ENCODE data around the gene TEAD1. TPM values are rescaled to one million over a fixed set of nuclear protein-coding genes. Genes with fewer than 3 reads are reported as not detected.

The TEAD1 gene
- total RNA-seq, 1 donor from 2014 or later, result 163 TPM

DNA sequence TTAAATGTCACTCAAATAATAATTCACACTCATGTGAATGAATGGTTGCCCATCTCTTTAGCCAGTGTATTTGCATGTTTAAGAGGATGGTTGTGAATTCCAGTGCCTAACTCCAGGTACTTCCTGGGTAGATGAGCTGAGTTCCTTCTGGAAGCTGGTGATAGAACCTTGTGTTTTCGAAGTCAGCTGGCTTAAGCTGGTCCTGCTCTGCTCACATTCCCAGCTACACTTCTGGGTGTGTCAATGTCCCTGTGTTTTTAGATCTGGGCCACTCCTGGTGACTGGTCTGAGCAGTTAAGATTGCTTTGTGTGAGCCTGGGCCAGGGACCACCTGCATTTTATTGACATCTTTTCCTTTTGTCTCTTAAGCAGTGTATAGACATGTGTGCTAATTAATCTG lies 10.6 kb downstream of the TEAD1 start:
- peaks cover 99% of the 10 kb centered on the region for H3K4me1 Mint-ChIP-seq
- H3K36me3 Mint-ChIP-seq, result no peaks in the 10 kb centered on the region
- no peaks in the 10 kb centered on the region for H3K9me3 Mint-ChIP-seq
- DNase-seq (ENCODE audit: low spot score in 2 of 2, unreplicated experiment in 2 of 2), result no peak
- H3K27me3 Mint-ChIP-seq (ENCODE audit: low read depth), result no peaks in the 10 kb centered on the region
- H3K4me3 Mint-ChIP-seq, result no peak overlapping the region
- peak overlapping the region; percentile 94 for H3K27ac Mint-ChIP-seq
- TF ChIP-seq, protein P1, sequence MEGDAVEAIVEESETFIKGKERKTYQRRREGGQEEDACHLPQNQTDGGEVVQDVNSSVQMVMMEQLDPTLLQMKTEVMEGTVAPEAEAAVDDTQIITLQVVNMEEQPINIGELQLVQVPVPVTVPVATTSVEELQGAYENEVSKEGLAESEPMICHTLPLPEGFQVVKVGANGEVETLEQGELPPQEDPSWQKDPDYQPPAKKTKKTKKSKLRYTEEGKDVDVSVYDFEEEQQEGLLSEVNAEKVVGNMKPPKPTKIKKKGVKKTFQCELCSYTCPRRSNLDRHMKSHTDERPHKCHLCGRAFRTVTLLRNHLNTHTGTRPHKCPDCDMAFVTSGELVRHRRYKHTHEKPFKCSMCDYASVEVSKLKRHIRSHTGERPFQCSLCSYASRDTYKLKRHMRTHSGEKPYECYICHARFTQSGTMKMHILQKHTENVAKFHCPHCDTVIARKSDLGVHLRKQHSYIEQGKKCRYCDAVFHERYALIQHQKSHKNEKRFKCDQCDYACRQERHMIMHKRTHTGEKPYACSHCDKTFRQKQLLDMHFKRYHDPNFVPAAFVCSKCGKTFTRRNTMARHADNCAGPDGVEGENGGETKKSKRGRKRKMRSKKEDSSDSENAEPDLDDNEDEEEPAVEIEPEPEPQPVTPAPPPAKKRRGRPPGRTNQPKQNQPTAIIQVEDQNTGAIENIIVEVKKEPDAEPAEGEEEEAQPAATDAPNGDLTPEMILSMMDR (IDR thresholded peaks at IDR 0.05; ENCODE audit: unreplicated experiment), result no peak

DNA sequence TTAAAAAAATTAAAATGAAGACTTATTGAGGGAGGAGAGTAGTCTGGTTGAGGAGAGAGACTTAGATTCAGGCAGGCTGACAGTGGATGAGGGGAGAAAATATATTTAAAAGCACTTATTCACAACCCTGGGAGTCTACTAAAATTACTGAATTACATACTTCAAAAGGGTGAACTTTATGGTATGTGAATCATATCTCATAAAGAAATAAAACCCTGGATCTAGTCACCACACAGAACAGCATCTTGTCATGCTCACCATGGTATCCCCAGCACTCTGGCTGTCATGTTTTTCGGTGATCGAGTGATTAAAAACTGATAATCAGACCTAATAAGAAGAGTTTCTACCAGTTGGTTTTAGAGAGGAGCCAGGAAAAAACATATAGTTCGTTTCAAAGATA lies 11.0 kb downstream of the TEAD1 start:
- H3K27me3 Mint-ChIP-seq (ENCODE audit: low read depth), result no peaks in the 10 kb centered on the region

DNA sequence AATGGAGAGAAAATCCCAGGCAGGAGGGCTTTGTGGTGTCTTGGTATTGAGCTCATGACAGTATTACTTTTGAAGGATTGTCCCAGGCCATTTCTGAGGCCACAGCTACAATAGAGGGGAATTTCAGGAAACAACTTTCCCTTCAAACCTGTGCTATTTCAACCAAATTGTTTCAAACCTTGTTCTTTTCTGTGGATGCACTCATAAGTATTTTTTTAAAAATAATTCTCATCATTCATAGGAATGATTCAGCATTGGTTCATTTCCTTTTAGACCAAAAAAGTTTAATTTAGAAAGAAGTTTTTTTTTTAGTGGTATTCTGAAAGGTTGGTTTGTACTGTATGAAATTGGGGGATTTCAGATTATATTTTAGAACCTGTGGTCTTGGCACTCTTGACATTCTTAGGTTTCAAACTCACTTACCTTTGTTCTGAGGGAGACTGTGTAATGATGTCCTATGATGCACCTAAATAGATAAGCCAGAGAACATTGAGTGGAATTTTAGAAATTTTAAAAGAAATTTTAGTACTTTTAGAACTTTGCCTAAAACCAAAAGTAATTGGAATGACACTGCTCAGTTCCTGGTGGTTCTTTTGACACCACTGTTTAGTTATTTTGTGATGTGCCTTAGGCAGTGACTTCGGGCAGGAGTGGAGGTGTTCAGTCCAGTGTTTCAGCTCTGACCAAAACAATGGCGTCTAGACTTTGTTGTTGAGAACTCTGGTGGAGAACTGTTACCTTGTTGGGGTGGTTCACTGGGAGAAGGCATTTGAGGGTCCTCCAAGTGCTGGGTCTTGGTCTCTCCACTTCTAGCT lies 12.2 kb downstream of the TEAD1 start:
- Mint-ChIP-seq H3K27ac (peak overlapping the region; percentile 94), H3K9me3 (no peaks in the 10 kb centered on the region)
- TF ChIP-seq, protein P1 (IDR thresholded peaks at IDR 0.05; ENCODE audit: unreplicated experiment), result no peak

More for the DNA sequence above, 11.0 kb downstream of the TEAD1 start:
- Mint-ChIP-seq H3K9me3 (no peaks in the 10 kb centered on the region), H3K4me3 (no peak overlapping the region), H3K36me3 (no peaks in the 10 kb centered on the region), H3K27ac (peak overlapping the region; percentile 94), H3K4me1 (peaks cover 99% of the 10 kb centered on the region)
- TF ChIP-seq, protein P1 (IDR thresholded peaks at IDR 0.05; ENCODE audit: unreplicated experiment), result no peak
- no peak for DNase-seq (ENCODE audit: low spot score in 2 of 2, unreplicated experiment in 2 of 2)

DNA sequence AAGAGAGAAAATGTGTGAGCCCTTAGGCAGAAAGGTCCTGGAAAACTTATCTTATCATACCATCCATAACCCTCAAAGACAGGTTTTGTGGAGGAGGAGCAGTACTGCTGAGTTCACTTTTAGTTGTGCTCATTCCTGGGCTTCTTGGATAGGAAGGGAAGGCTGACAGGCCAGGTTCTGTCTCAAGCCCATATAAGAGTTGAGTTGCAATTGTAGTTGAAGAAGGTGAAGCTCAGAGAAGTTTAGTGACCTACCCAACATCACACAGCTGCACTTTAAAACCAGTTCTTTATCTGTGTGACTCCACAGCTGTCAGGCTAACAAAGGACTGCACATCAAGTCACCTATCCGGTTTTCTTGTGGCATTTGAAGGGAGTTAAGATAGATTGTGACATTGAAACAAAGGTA lies 13.0 kb downstream of the TEAD1 start:
- no peak for DNase-seq (ENCODE audit: low spot score in 2 of 2, unreplicated experiment in 2 of 2)

More for the DNA sequence above, 12.2 kb downstream of the TEAD1 start:
- Mint-ChIP-seq H3K27me3 (ENCODE audit: low read depth) (no peaks in the 10 kb centered on the region), H3K4me1 (peaks cover 99% of the 10 kb centered on the region), H3K36me3 (no peaks in the 10 kb centered on the region), H3K4me3 (no peak overlapping the region)
- no peak for DNase-seq (ENCODE audit: low spot score in 2 of 2, unreplicated experiment in 2 of 2)

DNA sequence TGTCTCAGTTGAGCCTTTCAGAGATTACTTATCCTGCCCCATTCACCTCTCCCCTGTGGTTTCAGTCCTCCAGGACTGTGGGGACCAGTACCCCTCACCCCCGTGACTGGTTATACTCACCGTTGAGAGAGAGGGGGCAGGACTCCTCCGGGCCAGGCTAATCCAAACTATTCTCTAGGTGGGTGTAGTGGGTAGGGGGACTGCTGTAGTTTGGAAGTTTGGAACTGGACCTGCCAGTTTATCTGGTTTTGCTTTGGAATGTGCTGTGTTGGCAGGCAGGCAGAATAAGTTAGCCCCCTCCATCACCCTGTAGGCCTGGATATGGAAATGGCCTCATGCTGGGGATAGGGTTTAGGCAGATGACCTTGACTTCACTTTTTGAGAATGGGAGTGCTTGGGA lies 13.5 kb downstream of the TEAD1 start:
- Mint-ChIP-seq H3K27me3 (ENCODE audit: low read depth) (no peaks in the 10 kb centered on the region), H3K27ac (peak overlapping the region; percentile 94), H3K4me3 (peak overlapping the region; percentile 11), H3K4me1 (peaks cover 97% of the 10 kb centered on the region), H3K9me3 (no peaks in the 10 kb centered on the region), H3K36me3 (no peaks in the 10 kb centered on the region)
- TF ChIP-seq, protein P1 (IDR thresholded peaks at IDR 0.05; ENCODE audit: unreplicated experiment), result no peak
- DNase-seq (ENCODE audit: low spot score in 2 of 2, unreplicated experiment in 2 of 2), result peak in 1 of 2 experiments; percentile 60

More for the DNA sequence above, 13.0 kb downstream of the TEAD1 start:
- no peaks in the 10 kb centered on the region for H3K36me3 Mint-ChIP-seq
- peak overlapping the region; percentile 94 for H3K27ac Mint-ChIP-seq
- TF ChIP-seq, protein P1 (IDR thresholded peaks at IDR 0.05; ENCODE audit: unreplicated experiment), result no peak
- H3K4me3 Mint-ChIP-seq, result no peak overlapping the region
- no peaks in the 10 kb centered on the region for H3K27me3 Mint-ChIP-seq (ENCODE audit: low read depth)
- H3K9me3 Mint-ChIP-seq, result no peaks in the 10 kb centered on the region
- peaks cover 97% of the 10 kb centered on the region for H3K4me1 Mint-ChIP-seq
